ENCODE results near the gene VTCN1. TPM values are rescaled to one million over a fixed set of nuclear protein-coding genes. Genes with fewer than 3 reads are reported as not detected.
"Not testable (repeated sequence)": the region's sequence is repeated elsewhere in the genome, so short reads cannot be mapped to it uniquely, and the experiment has no call there.

Gene VTCN1, protein sequence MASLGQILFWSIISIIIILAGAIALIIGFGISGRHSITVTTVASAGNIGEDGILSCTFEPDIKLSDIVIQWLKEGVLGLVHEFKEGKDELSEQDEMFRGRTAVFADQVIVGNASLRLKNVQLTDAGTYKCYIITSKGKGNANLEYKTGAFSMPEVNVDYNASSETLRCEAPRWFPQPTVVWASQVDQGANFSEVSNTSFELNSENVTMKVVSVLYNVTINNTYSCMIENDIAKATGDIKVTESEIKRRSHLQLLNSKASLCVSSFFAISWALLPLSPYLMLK
- total RNA-seq (2013): not detected
- polyA plus RNA-seq (not detected), polyA minus RNA-seq (not detected in 2 replicates), total RNA-seq (0 to 1.2 (median 0) reads per million in 11 experiments)

DNA sequence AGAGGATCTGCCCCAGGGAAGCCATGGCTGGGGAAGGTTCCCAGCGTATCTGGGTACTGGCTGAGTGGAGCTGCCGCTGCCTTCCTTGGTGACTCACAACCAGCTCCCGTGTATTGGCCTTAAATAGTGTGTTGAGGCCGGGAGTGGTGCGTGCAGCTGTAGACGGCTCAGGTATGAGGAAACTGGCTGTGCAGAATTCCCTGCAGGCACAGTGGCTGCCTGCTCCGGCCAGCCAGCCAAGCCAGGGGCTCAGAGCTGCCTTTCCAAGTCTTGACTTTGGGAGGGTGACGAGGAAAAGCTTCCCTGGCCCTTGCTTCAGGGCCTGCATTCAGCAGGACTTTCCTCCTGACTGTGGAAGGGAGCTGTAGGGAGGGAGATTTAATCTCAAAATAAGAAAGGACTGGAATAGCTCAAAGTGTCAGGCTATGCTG is at the start of gene VTCN1:
VTCN1 (minus strand) TSS at position 97 of the 431 bp plus-strand sequence; CDS start at position 25, 72 bp downstream.
- H3K4me1 ChIP-seq (ENCODE audit: control insufficient read depth in 1 of 2, insufficient read depth in 2 of 2, low read length in 2 of 2): no peaks in the 10 kb centered on the region
- no peak within 1 kb of the TSS for H3K4me2 ChIP-seq (replicated peaks; ENCODE audit: extremely low read depth, low read length, poor library complexity, severe bottlenecking)

DNA sequence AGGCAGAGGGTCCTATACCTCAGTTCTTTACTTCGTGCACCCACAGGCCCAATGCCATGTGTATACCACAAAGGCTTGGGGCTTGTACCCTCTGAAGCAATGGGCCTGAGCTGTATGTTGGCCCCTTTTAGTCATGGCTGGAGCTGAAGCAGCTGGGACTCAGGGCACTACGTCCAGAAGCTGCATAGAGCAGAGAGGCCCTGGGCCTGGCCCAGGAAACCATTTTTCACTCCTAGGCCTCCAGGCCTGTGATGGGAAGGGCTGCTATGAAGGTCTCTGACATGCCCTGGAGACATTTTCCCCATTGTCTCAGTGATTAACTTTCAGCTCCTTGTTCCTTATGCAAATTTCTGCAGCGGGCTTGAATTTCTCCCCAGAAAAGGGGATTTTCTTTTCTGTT is 48.1 kb upstream of the VTCN1 start:
- intact Hi-C loops (cut with micrococcal nuclease): no loop called here
- H3K4me1 ChIP-seq (ENCODE audit: control insufficient read depth in 1 of 2, insufficient read depth in 2 of 2, low read length in 2 of 2): no peaks in the 10 kb centered on the region
- 100% methylated on average over 2 of the region's 3 CpGs for WGBS (ENCODE audit: insufficient coverage)

More for the DNA sequence above, at the start of gene VTCN1:
- Histone ChIP-seq H4K20me1 (ENCODE audit: insufficient read depth, low read length) (no peaks in the 10 kb centered on the region), H3K9me3 (replicated peaks in 1 of 2; ENCODE audit: control insufficient read depth in 1 of 2, insufficient read depth in 1 of 2, low read length in 2 of 2) (peaks cover 0 to 2% of the 10 kb centered on the region in 2 donors), H2AFZ (ENCODE audit: insufficient read depth, low read depth, low read length, poor library complexity, severe bottlenecking) (no peak within 1 kb of the TSS), H3K79me2 (ENCODE audit: insufficient read depth, low read length) (no peaks in the 10 kb centered on the region), H3K36me3 (replicated peaks in 1 of 2; ENCODE audit: control insufficient read depth in 1 of 2, insufficient read depth in 2 of 2, low read length in 2 of 2) (no peaks in the 10 kb centered on the region), H3K27me3 (ENCODE audit: control insufficient read depth in 2 of 2, insufficient read depth in 2 of 2, low read length in 2 of 2) (no peaks in the 10 kb centered on the region), H3K4me3 (replicated peaks in 1 of 3; ENCODE audit: low read depth in 2 of 3, low read length in 3 of 3) (no peak within 1 kb of the TSS), H3K27ac (ENCODE audit: low read depth in 1 of 2, low read length in 2 of 2) (no peak within 1 kb of the TSS), H3K9ac (ENCODE audit: insufficient read depth, low read length, poor library complexity, severe bottlenecking) (no peak within 1 kb of the TSS)
- Mint-ChIP-seq H3K36me3 (no peaks in the 10 kb centered on the region), H3K4me3 (no peak within 1 kb of the TSS), H3K27ac (no peak within 1 kb of the TSS), H3K4me1 (no peaks in the 10 kb centered on the region), H3K27me3 (ENCODE audit: low read depth in 3 of 3) (peaks cover 3 to 8% (median 4%) of the 10 kb centered on the region in 3 donors), H3K9me3 (peaks cover 0 to 6% (median 0%) of the 10 kb centered on the region in 7 donors)
- 90% methylated on average over 8 of the region's 8 CpGs for WGBS (ENCODE audit: insufficient coverage)
- TF ChIP-seq, protein P1, sequence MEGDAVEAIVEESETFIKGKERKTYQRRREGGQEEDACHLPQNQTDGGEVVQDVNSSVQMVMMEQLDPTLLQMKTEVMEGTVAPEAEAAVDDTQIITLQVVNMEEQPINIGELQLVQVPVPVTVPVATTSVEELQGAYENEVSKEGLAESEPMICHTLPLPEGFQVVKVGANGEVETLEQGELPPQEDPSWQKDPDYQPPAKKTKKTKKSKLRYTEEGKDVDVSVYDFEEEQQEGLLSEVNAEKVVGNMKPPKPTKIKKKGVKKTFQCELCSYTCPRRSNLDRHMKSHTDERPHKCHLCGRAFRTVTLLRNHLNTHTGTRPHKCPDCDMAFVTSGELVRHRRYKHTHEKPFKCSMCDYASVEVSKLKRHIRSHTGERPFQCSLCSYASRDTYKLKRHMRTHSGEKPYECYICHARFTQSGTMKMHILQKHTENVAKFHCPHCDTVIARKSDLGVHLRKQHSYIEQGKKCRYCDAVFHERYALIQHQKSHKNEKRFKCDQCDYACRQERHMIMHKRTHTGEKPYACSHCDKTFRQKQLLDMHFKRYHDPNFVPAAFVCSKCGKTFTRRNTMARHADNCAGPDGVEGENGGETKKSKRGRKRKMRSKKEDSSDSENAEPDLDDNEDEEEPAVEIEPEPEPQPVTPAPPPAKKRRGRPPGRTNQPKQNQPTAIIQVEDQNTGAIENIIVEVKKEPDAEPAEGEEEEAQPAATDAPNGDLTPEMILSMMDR (IDR thresholded peaks at IDR 0.05): no peak
- no peak for DNase-seq
- intact Hi-C loops (cut with micrococcal nuclease): no loop called here

DNA sequence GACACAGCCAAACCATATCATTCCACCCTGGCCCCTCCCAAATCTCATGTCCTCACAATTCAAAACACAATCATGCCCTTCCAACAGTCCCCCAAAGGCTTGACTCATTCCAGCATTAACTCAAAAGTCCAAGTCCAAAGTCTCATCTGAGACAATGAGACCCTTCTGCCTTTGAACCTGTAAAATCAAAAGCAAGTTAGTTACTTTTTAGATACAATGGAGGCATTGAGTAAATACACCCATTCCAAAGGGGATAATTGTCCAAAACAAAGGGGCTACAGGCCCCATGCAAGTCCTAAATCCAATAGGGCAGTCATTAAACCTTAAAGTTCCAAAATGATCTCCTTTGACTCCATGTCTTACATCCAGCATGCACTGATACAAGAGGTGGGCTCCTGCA is 47.3 kb upstream of the VTCN1 start:
- H3K36me3 ChIP-seq (replicated peaks in 1 of 2; ENCODE audit: control insufficient read depth in 1 of 2, insufficient read depth in 2 of 2, low read length in 2 of 2); H3K27ac ChIP-seq (ENCODE audit: low read depth in 1 of 2, low read length in 2 of 2); H3K27ac Mint-ChIP-seq; H3K4me2 ChIP-seq (replicated peaks; ENCODE audit: extremely low read depth, low read length, poor library complexity, severe bottlenecking); H3K4me1 ChIP-seq (ENCODE audit: control insufficient read depth in 1 of 2, insufficient read depth in 2 of 2, low read length in 2 of 2); intact Hi-C loops (cut with micrococcal nuclease); H4K20me1 ChIP-seq (ENCODE audit: insufficient read depth, low read length); H3K4me1 Mint-ChIP-seq; H3K9me3 ChIP-seq (replicated peaks in 1 of 2; ENCODE audit: control insufficient read depth in 1 of 2, insufficient read depth in 1 of 2, low read length in 2 of 2); H3K36me3 Mint-ChIP-seq; H3K4me3 Mint-ChIP-seq; H3K79me2 ChIP-seq (ENCODE audit: insufficient read depth, low read length); DNase-seq; H3K9me3 Mint-ChIP-seq; H3K27me3 Mint-ChIP-seq (ENCODE audit: low read depth in 3 of 3); H3K4me3 ChIP-seq (replicated peaks in 1 of 3; ENCODE audit: low read depth in 2 of 3, low read length in 3 of 3); H3K27me3 ChIP-seq (ENCODE audit: control insufficient read depth in 2 of 2, insufficient read depth in 2 of 2, low read length in 2 of 2); H3K9ac ChIP-seq (ENCODE audit: insufficient read depth, low read length, poor library complexity, severe bottlenecking); H2AFZ ChIP-seq (ENCODE audit: insufficient read depth, low read depth, low read length, poor library complexity, severe bottlenecking): not testable (repeated sequence)

More for the DNA sequence above, 48.1 kb upstream of the VTCN1 start:
- no peak for DNase-seq
- no peaks in the 10 kb centered on the region for H3K36me3 ChIP-seq (replicated peaks in 1 of 2; ENCODE audit: control insufficient read depth in 1 of 2, insufficient read depth in 2 of 2, low read length in 2 of 2)
- Mint-ChIP-seq H3K9me3 (peaks cover 0 to 9% (median 4%) of the 10 kb centered on the region in 7 donors), H3K36me3 (no peaks in the 10 kb centered on the region), H3K4me1 (no peaks in the 10 kb centered on the region), H3K27ac (no peak overlapping the region), H3K4me3 (no peak overlapping the region), H3K27me3 (ENCODE audit: low read depth in 3 of 3) (peaks cover 0 to 3% (median 2%) of the 10 kb centered on the region in 3 donors)
- H3K27me3 ChIP-seq (ENCODE audit: control insufficient read depth in 2 of 2, insufficient read depth in 2 of 2, low read length in 2 of 2): peaks cover 0 to 2% of the 10 kb centered on the region in 2 donors
- no peaks in the 10 kb centered on the region for H3K79me2 ChIP-seq (ENCODE audit: insufficient read depth, low read length)
- H2AFZ ChIP-seq (ENCODE audit: insufficient read depth, low read depth, low read length, poor library complexity, severe bottlenecking): no peak overlapping the region
- no peaks in the 10 kb centered on the region for H4K20me1 ChIP-seq (ENCODE audit: insufficient read depth, low read length)
- H3K9ac ChIP-seq (ENCODE audit: insufficient read depth, low read length, poor library complexity, severe bottlenecking): no peak overlapping the region
- peaks cover 5 to 8% of the 10 kb centered on the region in 2 donors for H3K9me3 ChIP-seq (replicated peaks in 1 of 2; ENCODE audit: control insufficient read depth in 1 of 2, insufficient read depth in 1 of 2, low read length in 2 of 2)
- no peak overlapping the region for H3K4me3 ChIP-seq (replicated peaks in 1 of 3; ENCODE audit: low read depth in 2 of 3, low read length in 3 of 3)
- no peak overlapping the region for H3K4me2 ChIP-seq (replicated peaks; ENCODE audit: extremely low read depth, low read length, poor library complexity, severe bottlenecking)
- no peak overlapping the region for H3K27ac ChIP-seq (ENCODE audit: low read depth in 1 of 2, low read length in 2 of 2)
- TF ChIP-seq, protein P1 (IDR thresholded peaks at IDR 0.05): no peak
